GM12878 (cell line): ENCODE data around the gene FCER1G. TPM values are rescaled to one million over a fixed set of nuclear protein-coding genes. Genes with fewer than 3 reads are reported as not detected.

Experiments
- ATAC-seq: fragments of 200-7000 bp; cut with Tn5 transposase; 3 replicates; pipeline ENCODE4 v1.9.1; 2020; ENCODE audit warnings: mild to moderate bottlenecking, moderate library complexity
- BruUV-seq: library from RNA; stranded (reverse); fragments of 400-500 nt; replicated peaks from 2 replicates; lab custom pipeline; 2021; lab: Mats Ljungman, UMichigan
- CTCF ChIA-PET: fragments of 300-600 bp; sonication (Branson Sonifier 250); formaldehyde crosslinking; extraction: SDS; loops from one replicate; lab custom pipeline; 2021; ENCODE audit warnings: inconsistent platforms; lab: Yijun Ruan, JAX
- POLR2A ChIA-PET: fragments of 350-600 bp; formaldehyde crosslinking; extraction: SDS; loops from one replicate; lab custom pipeline; 2021; ENCODE audit warnings: inconsistent platforms; lab: Charles Lee
- RAD21 ChIA-PET: fragments of 300-600 bp; sonication (Branson Sonifier 250); formaldehyde crosslinking; loops from one replicate; lab custom pipeline; 2023; ENCODE audit warnings: antibody characterized with exemption; ENCODE audit not compliant: unreplicated experiment; lab: Charles Lee
- SMC1A ChIA-PET: fragments of 300-600 bp; sonication (Branson Sonifier 250); formaldehyde crosslinking; loops from one replicate; lab custom pipeline; 2023; ENCODE audit not compliant: unreplicated experiment, uncharacterized antibody; lab: Charles Lee
- DNase-seq: peaks from one replicate; pipeline ENCODE4 v3.0.0-alpha.2; 2011; ENCODE audit warnings: low read depth, low spot score
- FAIRE-seq: peaks from 3 replicates; lab custom pipeline; 2011; peaks lifted over from hg19 to GRCh38; lab: Jason Lieb, UNC
- H2AFZ ChIP-seq: 2 replicates; pipeline ENCODE4 v1.6.0; 2011; ENCODE audit warnings: low read depth, low read length, control low read depth; ENCODE audit not compliant: control insufficient read depth
- H3K27ac ChIP-seq: 2 replicates; pipeline ENCODE4 v1.5.1; 2011; ENCODE audit warnings: control low read depth; ENCODE audit not compliant: control insufficient read depth, insufficient read depth
- H3K27me3 ChIP-seq, 2 experiments: replicated peaks in 1 of 2; 2 replicates each; pipeline versions ENCODE4 v1.6.0 to v1.6.1; 2011; ENCODE audit warnings: low read length in 1 of 2; ENCODE audit not compliant: control insufficient read depth in 2 of 2, insufficient read depth in 2 of 2
- H3K36me3 ChIP-seq, 2 experiments: 2 replicates each; pipeline ENCODE4 v1.5.1; 2011; ENCODE audit warnings: low read length in 1 of 2; ENCODE audit not compliant: control insufficient read depth in 2 of 2, insufficient read depth in 2 of 2
- H3K4me1 ChIP-seq: 2 replicates; pipeline ENCODE4 v1.6.1; 2011; ENCODE audit warnings: mild to moderate bottlenecking, low read length, moderate library complexity, mixed read lengths; ENCODE audit not compliant: control insufficient read depth, insufficient read depth
- H3K4me2 ChIP-seq: 2 replicates; pipeline ENCODE4 v1.6.0; 2011; ENCODE audit warnings: control low read depth; ENCODE audit not compliant: control insufficient read depth, insufficient read depth
- H3K4me3 ChIP-seq: fragments of 200-600 bp; sonication (generic); 2 replicates; pipeline ENCODE4 v1.5.1; 2016
- H3K79me2 ChIP-seq: 2 replicates; pipeline ENCODE4 v1.6.0; 2011; ENCODE audit warnings: low read length; ENCODE audit not compliant: control insufficient read depth, insufficient read depth
- H3K9ac ChIP-seq: 2 replicates; pipeline ENCODE4 v1.8.0; 2011; ENCODE audit warnings: low read length, control low read depth, mixed read lengths; ENCODE audit not compliant: control insufficient read depth, insufficient read depth
- H3K9me3 ChIP-seq: replicated peaks from 3 replicates; pipeline ENCODE4 v1.5.1; 2011; ENCODE audit warnings: mild to moderate bottlenecking, low read length; ENCODE audit not compliant: control insufficient read depth, insufficient read depth
- H4K20me1 ChIP-seq: 2 replicates; pipeline ENCODE4 v1.6.0; 2011; ENCODE audit not compliant: control insufficient read depth, insufficient read depth
- BHLHE40 ChIP-seq, 2 experiments: fragments of 450-650 bp in 1 of 2; IDR thresholded peaks; 2 replicates each; pipeline ENCODE4 v1.6.1; 2011 to 2017; ENCODE audit warnings: low read depth in 2 of 2, borderline replicate concordance in 1 of 2, improper control_type of control experiment in 1 of 2, low read length in 1 of 2, mild to moderate bottlenecking in 1 of 2
- BMI1 ChIP-seq: fragments of 450-650 bp; IDR thresholded peaks from 2 replicates; pipeline ENCODE4 v1.6.1; 2016; ENCODE audit warnings: mild to moderate bottlenecking, moderate library complexity, borderline replicate concordance
- CBFB ChIP-seq: IDR thresholded peaks from 2 replicates; pipeline ENCODE4 v1.6.1; 2016; ENCODE audit warnings: antibody characterized with exemption, low read depth
- CHD4 ChIP-seq: fragments of 200-600 bp; sonication (generic); IDR thresholded peaks from 2 replicates; pipeline ENCODE4 v1.6.1; 2016; ENCODE audit warnings: mild to moderate bottlenecking
- GATAD2B ChIP-seq: fragments of 450-650 bp; conservative IDR thresholded peaks from 2 replicates; pipeline ENCODE4 v1.6.1; 2017; ENCODE audit warnings: low read depth, mild to moderate bottlenecking, moderate library complexity
- IRF4 ChIP-seq: IDR thresholded peaks from 2 replicates; pipeline ENCODE4 v1.6.1; 2011; ENCODE audit warnings: low read depth, low read length
- LARP7 ChIP-seq: fragments of 450-650 bp; IDR thresholded peaks from 2 replicates; pipeline ENCODE4 v1.6.1; 2017; ENCODE audit warnings: mild to moderate bottlenecking
- MEF2B ChIP-seq: fragments of 450-650 bp; IDR thresholded peaks from 2 replicates; pipeline ENCODE4 v1.6.1; 2018; ENCODE audit warnings: mild to moderate bottlenecking, moderate library complexity; ENCODE audit not compliant: partially characterized antibody, poor library complexity, severe bottlenecking
- PAX5 ChIP-seq: IDR thresholded peaks from 2 replicates; pipeline ENCODE4 v1.6.1; 2011; ENCODE audit warnings: low read depth, low read length, borderline replicate concordance
- POLR2AphosphoS2 ChIP-seq: IDR thresholded peaks from 2 replicates; pipeline ENCODE4 v1.6.1; 2011; ENCODE audit warnings: low read depth, mild to moderate bottlenecking, low read length, improper control_type of control experiment, moderate library complexity
- RAD51 ChIP-seq: fragments of 450-650 bp; IDR thresholded peaks from 2 replicates; pipeline ENCODE4 v1.6.1; 2016; ENCODE audit warnings: moderate library complexity, mild to moderate bottlenecking, inconsistent platforms
- RCOR1 ChIP-seq: conservative IDR thresholded peaks from 2 replicates; pipeline ENCODE4 v1.6.1; 2012; ENCODE audit warnings: low read depth, low read length, improper control_type of control experiment
- RUNX3 ChIP-seq: IDR thresholded peaks from 2 replicates; pipeline ENCODE4 v1.6.1; 2012; ENCODE audit warnings: low read length, inconsistent platforms
- TBL1XR1 ChIP-seq: IDR thresholded peaks from 2 replicates; pipeline ENCODE4 v1.6.1; 2012; ENCODE audit warnings: low read depth, low read length, improper control_type of control experiment
- ZNF207 ChIP-seq: fragments of 450-650 bp; IDR thresholded peaks from 2 replicates; pipeline ENCODE4 v1.6.1; 2014; ENCODE audit warnings: antibody characterized with exemption, mild to moderate bottlenecking, borderline replicate concordance
- ZNF622 ChIP-seq: fragments of 450-650 bp; IDR thresholded peaks from 2 replicates; pipeline ENCODE4 v1.6.1; 2017; ENCODE audit warnings: mild to moderate bottlenecking, inconsistent platforms
- ZSCAN29 ChIP-seq: fragments of 450-650 bp; IDR thresholded peaks from 2 replicates; pipeline ENCODE4 v1.6.1; 2017; ENCODE audit warnings: mild to moderate bottlenecking, moderate library complexity
- WGBS: methylation state at CpG from one replicate; pipeline ENCODE4 v1.1.6; 2016; ENCODE audit warnings: low lambda C conversion rate; ENCODE audit not compliant: insufficient replicate concordance, insufficient coverage; ENCODE audit errors: missing lambda C conversion rate; 5-methylcytosine and 5-hydroxymethylcytosine counted together
- in situ Hi-C: fragments of 300-500 bp; cut with MboI; formaldehyde crosslinking; loops from 9 replicates; pipeline ENCODE4 v1.14.3; 2018; ENCODE audit warnings: mixed read lengths
- intact Hi-C: fragments of 100-400 bp; cut with micrococcal nuclease; formaldehyde crosslinking; loops from one replicate; pipeline ENCODE4 v1.14.2; 2022; ENCODE audit not compliant: unreplicated experiment
- polyA plus RNA-seq, 11 experiments: library from polyadenylated mRNA; depleted of rRNA in 4 of 11; unstranded in 6 of 11; stranded (reverse) in 5 of 11; fragments of >200 nt; fragmentation: Nextera tagmentation in 4 of 11; fragmentation: Illumina TruSeq in 1 of 11; extraction: Ambion mirVana in 4 of 11; extraction: Trizol in 1 of 11; gene quantifications; 1 replicate in 1 of 11; 2 replicates in 10 of 11; pipeline versions ENCODE4 v1.2.1 to v1.2.3, GENCODE V29; 2011 to 2016; ENCODE audit warnings: inconsistent platforms in 2 of 11, missing spikeins in 2 of 11, low read depth in 1 of 11
- total RNA-seq, 4 experiments: library from RNA; depleted of rRNA in 3 of 4; stranded (reverse); fragments of >200 nt in 3 of 4; fragmentation: Illumina TruSeq in 1 of 4; extraction: Trizol in 1 of 4; gene quantifications; 2 replicates each; pipeline versions ENCODE4 v1.2.1 to v1.2.3, GENCODE V29; 2013 to 2021
- TF ChIP-seq, protein P1 (sequence below): IDR thresholded peaks from 2 replicates; pipeline ENCODE4 v1.6.1; 2011; ENCODE audit warnings: borderline replicate concordance, low read depth, mild to moderate bottlenecking, moderate library complexity, mixed read lengths, low read length; ENCODE audit not compliant: insufficient read depth; ENCODE audit errors: extremely low read length
- TF ChIP-seq, protein P2 (sequence below): fragments of 450-650 bp; IDR thresholded peaks from 2 replicates; pipeline ENCODE4 v1.6.1; 2017; ENCODE audit warnings: antibody characterized with exemption, mild to moderate bottlenecking, moderate library complexity

The FCER1G gene
- total and polyA plus RNA-seq, 10 of the 15 experiments (the other 5 are each of a cell fraction or from before 2014, with no cell fraction given) = 0.40 to 1.9 (median 0.89) TPM

DNA sequence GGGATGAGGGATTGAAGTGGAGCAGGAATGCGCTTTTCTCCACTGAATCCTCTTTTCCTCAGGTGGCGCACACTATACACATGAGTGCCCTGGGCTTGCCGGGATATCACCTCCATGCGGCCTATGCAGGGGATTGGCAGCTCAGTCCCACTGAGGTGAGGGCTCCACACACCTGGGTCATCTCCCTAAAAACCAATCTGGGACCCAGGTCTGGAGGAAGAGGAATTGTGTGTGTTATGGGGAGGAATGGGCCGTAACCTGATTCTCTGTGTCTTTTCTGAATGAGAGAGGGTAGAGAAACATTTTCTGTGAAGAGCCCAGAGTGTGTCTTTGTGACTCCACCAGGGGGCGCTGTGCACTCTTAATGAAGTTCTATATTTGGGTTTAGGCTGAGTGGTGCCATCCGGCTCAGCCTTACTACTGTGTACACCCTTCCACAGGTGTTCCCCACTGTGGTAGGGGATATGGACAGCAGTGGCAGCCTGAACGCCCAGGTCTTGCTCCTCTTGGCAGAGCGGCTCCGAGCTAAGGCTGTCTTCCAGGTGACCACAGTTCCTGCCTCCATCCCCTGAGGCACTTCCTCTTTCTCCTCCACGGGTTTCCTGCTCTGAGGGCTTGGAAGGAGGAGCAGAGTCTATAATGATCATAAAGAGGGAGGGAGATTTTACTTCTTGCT is 12.2 kb downstream of the FCER1G start (continued):
- no peak for TF ChIP-seq BHLHE40 (IDR thresholded peaks at IDR 0.05; ENCODE audit: borderline replicate concordance in 1 of 2, low read depth in 2 of 2, low read length in 1 of 2)

DNA sequence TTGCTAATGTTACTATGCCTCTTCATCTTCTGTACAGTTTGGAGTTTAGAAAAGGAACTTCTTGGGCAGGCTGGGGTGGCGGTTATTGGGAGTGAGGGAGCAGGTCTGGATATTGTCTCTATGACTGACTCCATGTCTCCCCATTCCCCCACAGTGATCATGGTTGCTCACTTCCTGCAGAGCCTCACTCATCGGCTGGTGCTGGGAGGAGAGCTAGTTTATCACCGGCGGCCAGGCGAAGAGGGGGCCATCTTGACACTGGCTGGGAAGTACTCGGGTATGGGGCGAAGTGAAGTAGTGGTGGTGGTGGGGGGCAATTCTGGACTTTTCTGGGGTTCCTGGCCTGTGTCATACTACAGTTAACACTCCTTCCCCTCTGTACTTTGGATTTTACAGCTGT is 12.9 kb downstream of the FCER1G start:
- H3K4me3 ChIP-seq = peak overlapping the region; percentile 83; the same call in 1 of the 2 replicates
- in situ Hi-C loops (loop anchor here (5.0 kb wide), 2 partner anchors 64 to 154 kb away; no protein-coding TSS in a partner anchor), intact Hi-C loops (loop anchor here (5.0 kb wide), 1 partner anchor 79 kb away; the partner anchor contains the start of gene MPZ)
- no peak overlapping the region; the same call in 1 of the 2 replicates for H3K9ac ChIP-seq
- BruUV-seq = no TSS peak
- CTCF ChIA-PET = interaction anchor here (0.7 to 17.1 kb wide), 17 partner anchors 8 to 511 kb away, joined by 3 to 385 read pairs (median 28); partner anchors contain the start of genes CFAP126, FCER1G, NDUFS2 and SDHC
- DNase-seq (no peak), ATAC-seq (no peak), FAIRE-seq (no peak)
- H3K27ac ChIP-seq = no peak overlapping the region
- RAD21 ChIA-PET = interaction anchor here (1.2 to 5.0 kb wide), 9 partner anchors 24 to 512 kb away, joined by 3 to 77 read pairs (median 21); partner anchors contain the start of genes NDUFS2 and SDHC
- WGBS = 97% methylated on average over 7 of the region's 7 CpGs
- H3K79me2 ChIP-seq = peaks cover 10% of the 10 kb centered on the region
- H3K4me2 ChIP-seq = peak overlapping the region; percentile 95
- H3K36me3 ChIP-seq = peaks cover 3 to 4% of the 10 kb centered on the region in 2 experiments; a peak in 2 of 4 replicates
- H2AFZ ChIP-seq = peak overlapping the region; percentile 93
- H4K20me1 ChIP-seq = no peaks in the 10 kb centered on the region
- SMC1A ChIA-PET = interaction anchor here (1.0 to 6.3 kb wide), 10 partner anchors 8 to 154 kb away, joined by 3 to 72 read pairs (median 26); partner anchors contain the start of gene FCER1G
- no peaks in the 10 kb centered on the region for H3K9me3 ChIP-seq
- no peak for TF ChIP-seq RAD51
- no peak for TF ChIP-seq CBFB
- TF ChIP-seq PAX5 = no peak
- no peak for TF ChIP-seq IRF4
- no peak for TF ChIP-seq CHD4
- no peak for TF ChIP-seq BMI1
- TF ChIP-seq LARP7 = no peak
- no peak for TF ChIP-seq RUNX3
- TF ChIP-seq POLR2AphosphoS2 = no peak
- TF ChIP-seq MEF2B = no peak
- no peak for TF ChIP-seq ZNF622
- TF ChIP-seq ZNF207 = no peak
- TF ChIP-seq RCOR1 = no peak
- TF ChIP-seq ZSCAN29 = no peak
- no peak for TF ChIP-seq TBL1XR1
- no peak for TF ChIP-seq GATAD2B
- TF ChIP-seq, protein P1, sequence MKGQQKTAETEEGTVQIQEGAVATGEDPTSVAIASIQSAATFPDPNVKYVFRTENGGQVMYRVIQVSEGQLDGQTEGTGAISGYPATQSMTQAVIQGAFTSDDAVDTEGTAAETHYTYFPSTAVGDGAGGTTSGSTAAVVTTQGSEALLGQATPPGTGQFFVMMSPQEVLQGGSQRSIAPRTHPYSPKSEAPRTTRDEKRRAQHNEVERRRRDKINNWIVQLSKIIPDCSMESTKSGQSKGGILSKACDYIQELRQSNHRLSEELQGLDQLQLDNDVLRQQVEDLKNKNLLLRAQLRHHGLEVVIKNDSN = no peak
- TF ChIP-seq, protein P2, sequence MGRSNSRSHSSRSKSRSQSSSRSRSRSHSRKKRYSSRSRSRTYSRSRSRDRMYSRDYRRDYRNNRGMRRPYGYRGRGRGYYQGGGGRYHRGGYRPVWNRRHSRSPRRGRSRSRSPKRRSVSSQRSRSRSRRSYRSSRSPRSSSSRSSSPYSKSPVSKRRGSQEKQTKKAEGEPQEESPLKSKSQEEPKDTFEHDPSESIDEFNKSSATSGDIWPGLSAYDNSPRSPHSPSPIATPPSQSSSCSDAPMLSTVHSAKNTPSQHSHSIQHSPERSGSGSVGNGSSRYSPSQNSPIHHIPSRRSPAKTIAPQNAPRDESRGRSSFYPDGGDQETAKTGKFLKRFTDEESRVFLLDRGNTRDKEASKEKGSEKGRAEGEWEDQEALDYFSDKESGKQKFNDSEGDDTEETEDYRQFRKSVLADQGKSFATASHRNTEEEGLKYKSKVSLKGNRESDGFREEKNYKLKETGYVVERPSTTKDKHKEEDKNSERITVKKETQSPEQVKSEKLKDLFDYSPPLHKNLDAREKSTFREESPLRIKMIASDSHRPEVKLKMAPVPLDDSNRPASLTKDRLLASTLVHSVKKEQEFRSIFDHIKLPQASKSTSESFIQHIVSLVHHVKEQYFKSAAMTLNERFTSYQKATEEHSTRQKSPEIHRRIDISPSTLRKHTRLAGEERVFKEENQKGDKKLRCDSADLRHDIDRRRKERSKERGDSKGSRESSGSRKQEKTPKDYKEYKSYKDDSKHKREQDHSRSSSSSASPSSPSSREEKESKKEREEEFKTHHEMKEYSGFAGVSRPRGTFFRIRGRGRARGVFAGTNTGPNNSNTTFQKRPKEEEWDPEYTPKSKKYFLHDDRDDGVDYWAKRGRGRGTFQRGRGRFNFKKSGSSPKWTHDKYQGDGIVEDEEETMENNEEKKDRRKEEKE = no peak
- H3K27me3 ChIP-seq = no peaks in the 10 kb centered on the region
- peaks cover 19% of the 10 kb centered on the region for H3K4me1 ChIP-seq
- POLR2A ChIA-PET = interaction anchor here (0.6 to 1.5 kb wide), 2 partner anchors 156 to 202 kb away, joined by 3 read pairs; no protein-coding TSS in a partner anchor
